Measurements from ENCODE around the gene SLC35B4.
A peak's percentile ranks its signal among the peaks of the same experiment; 100 is the strongest.
"Not testable (repeated sequence)": the region's sequence is repeated elsewhere in the genome, so short reads cannot be mapped to it uniquely, and the experiment has no call there.

SLC35B4 gene

GRCh38 chr7:134317434-134317833 lies 704 bp upstream of the SLC35B4 start:
- Mint-ChIP-seq H3K36me3 (ENCODE audit: low read depth) (peaks cover 19% of the 10 kb centered on the region), H3K27ac (peak overlapping the region; percentile 49), H3K4me1 (ENCODE audit: low read depth) (peaks cover 22% of the 10 kb centered on the region), H3K4me3 (peak overlapping the region; percentile 93), H3K27me3 (no peaks in the 10 kb centered on the region), H3K9me3 (no peaks in the 10 kb centered on the region)
- no peak for DNase-seq

GRCh38 chr7:134315679-134316538 lies 821 bp downstream of the SLC35B4 start:
- peaks cover 28% of the 10 kb centered on the region for H3K36me3 Mint-ChIP-seq (ENCODE audit: low read depth)
- peaks cover 27% of the 10 kb centered on the region for H3K4me1 Mint-ChIP-seq (ENCODE audit: low read depth)
- no peaks in the 10 kb centered on the region for H3K9me3 Mint-ChIP-seq
- H3K27me3 Mint-ChIP-seq: no peaks in the 10 kb centered on the region
- DNase-seq: no peak
- peak overlapping the region; percentile 93 for H3K4me3 Mint-ChIP-seq
- H3K27ac Mint-ChIP-seq: peak overlapping the region; percentile 81

- Mint-ChIP-seq H3K36me3 (ENCODE audit: low read depth) (peaks cover 45% of the 10 kb centered on the region), H3K27ac (no peak overlapping the region), H3K4me1 (ENCODE audit: low read depth) (peaks cover 29% of the 10 kb centered on the region), H3K4me3 (no peak overlapping the region), H3K9me3 (no peaks in the 10 kb centered on the region), H3K27me3 (no peaks in the 10 kb centered on the region)
- no peak for DNase-seq
Measured at GRCh38 chr7:134313543-134313942, 3.2 kb downstream of the SLC35B4 start.

- DNase-seq: no peak
- peaks cover 29% of the 10 kb centered on the region for H3K4me1 Mint-ChIP-seq (ENCODE audit: low read depth)
- peaks cover 50% of the 10 kb centered on the region for H3K36me3 Mint-ChIP-seq (ENCODE audit: low read depth)
- no peaks in the 10 kb centered on the region for H3K27me3 Mint-ChIP-seq
- H3K9me3 Mint-ChIP-seq: no peaks in the 10 kb centered on the region
- H3K4me3 Mint-ChIP-seq: no peak overlapping the region
- no peak overlapping the region for H3K27ac Mint-ChIP-seq
Measured at GRCh38 chr7:134312717-134313116, 4.0 kb downstream of the SLC35B4 start.

DNA sequence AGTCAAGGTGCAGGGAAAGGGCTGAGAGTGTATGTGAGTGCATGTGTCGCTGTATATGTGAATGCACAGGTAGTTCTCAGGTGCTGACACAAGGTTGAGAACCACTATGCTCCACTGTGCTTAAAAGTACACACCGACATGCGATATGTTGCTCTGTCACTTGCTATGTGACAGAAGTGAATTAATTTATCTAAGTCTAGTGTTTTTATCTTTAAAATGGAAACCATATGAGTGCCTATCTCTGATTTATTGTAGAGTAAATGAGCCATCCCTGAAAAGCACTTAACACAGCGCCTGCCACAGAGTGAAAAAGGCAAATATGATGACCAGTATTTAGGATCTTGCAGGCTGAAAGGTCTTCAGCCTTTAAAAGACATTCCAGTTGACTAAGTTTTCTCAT lies 4.9 kb downstream of the SLC35B4 start:
- no peak overlapping the region for H3K4me3 Mint-ChIP-seq
- DNase-seq: no peak
- H3K4me1 Mint-ChIP-seq (ENCODE audit: low read depth): peaks cover 22% of the 10 kb centered on the region
- no peaks in the 10 kb centered on the region for H3K27me3 Mint-ChIP-seq
- H3K27ac Mint-ChIP-seq: no peak overlapping the region
- H3K36me3 Mint-ChIP-seq (ENCODE audit: low read depth): peaks cover 53% of the 10 kb centered on the region
- no peaks in the 10 kb centered on the region for H3K9me3 Mint-ChIP-seq

DNA sequence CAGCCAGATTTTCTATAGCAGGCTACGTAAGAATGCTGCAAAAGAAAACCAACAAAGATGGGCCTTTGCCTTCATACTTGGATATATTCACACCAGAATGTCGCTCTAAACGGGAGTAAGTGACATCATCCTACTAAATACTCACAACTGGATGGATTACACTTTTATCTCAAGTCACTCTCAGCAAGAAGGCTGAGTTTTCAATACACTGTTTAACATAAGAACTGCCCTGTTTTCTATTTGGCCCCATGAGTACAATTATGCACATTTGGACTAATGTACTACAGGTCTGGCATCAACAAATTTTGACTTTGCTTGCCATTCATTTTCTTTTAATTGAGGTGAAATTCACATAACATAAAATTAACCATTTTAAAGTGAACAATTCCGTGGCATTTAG lies 8.2 kb downstream of the SLC35B4 start:
- H3K27ac Mint-ChIP-seq: no peak overlapping the region
- no peaks in the 10 kb centered on the region for H3K9me3 Mint-ChIP-seq
- no peaks in the 10 kb centered on the region for H3K27me3 Mint-ChIP-seq
- H3K4me1 Mint-ChIP-seq (ENCODE audit: low read depth): peaks cover 9% of the 10 kb centered on the region
- DNase-seq: no peak
- peaks cover 62% of the 10 kb centered on the region for H3K36me3 Mint-ChIP-seq (ENCODE audit: low read depth)
- H3K4me3 Mint-ChIP-seq: no peak overlapping the region

GRCh38 chr7:134307320-134307719 lies 9.4 kb downstream of the SLC35B4 start:
- no peaks in the 10 kb centered on the region for H3K27me3 Mint-ChIP-seq

DNA sequence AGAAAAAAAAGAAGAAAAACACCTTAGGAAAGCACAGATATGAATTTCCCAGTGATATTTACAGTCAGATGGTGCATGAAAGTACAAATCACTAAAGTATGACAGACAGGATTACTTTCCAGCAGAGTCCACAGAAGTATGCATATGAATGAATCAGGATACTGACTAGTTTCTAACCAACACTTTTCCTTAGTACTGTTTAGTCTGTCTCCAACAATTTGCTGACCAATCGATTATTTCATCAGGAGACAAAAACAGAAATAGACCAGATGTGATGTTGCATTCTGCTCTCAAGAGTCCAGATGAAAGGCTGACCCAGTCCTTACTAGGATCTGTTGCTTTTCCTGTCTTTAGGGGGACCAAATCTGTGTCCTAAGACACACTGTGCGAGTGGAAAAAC lies 14.6 kb downstream of the SLC35B4 start:
- no peaks in the 10 kb centered on the region for H3K9me3 Mint-ChIP-seq
- no peaks in the 10 kb centered on the region for H3K27me3 Mint-ChIP-seq
- H3K36me3 Mint-ChIP-seq (ENCODE audit: low read depth): peaks cover 83% of the 10 kb centered on the region
- no peak for DNase-seq
- no peaks in the 10 kb centered on the region for H3K4me1 Mint-ChIP-seq (ENCODE audit: low read depth)
- H3K4me3 Mint-ChIP-seq: no peak overlapping the region
- no peak overlapping the region for H3K27ac Mint-ChIP-seq

More at GRCh38 chr7:134307320-134307719, 9.4 kb downstream of the SLC35B4 start:
- DNase-seq: no peak
- Mint-ChIP-seq H3K4me1 (ENCODE audit: low read depth) (peaks cover 7% of the 10 kb centered on the region), H3K27ac (no peak overlapping the region), H3K36me3 (ENCODE audit: low read depth) (peaks cover 69% of the 10 kb centered on the region), H3K4me3 (no peak overlapping the region), H3K9me3 (no peaks in the 10 kb centered on the region)

- H3K36me3 Mint-ChIP-seq (ENCODE audit: low read depth): peaks cover 86% of the 10 kb centered on the region
- no peak for DNase-seq
Measured at GRCh38 chr7:134301592-134301991, 15.1 kb downstream of the SLC35B4 start.

DNA sequence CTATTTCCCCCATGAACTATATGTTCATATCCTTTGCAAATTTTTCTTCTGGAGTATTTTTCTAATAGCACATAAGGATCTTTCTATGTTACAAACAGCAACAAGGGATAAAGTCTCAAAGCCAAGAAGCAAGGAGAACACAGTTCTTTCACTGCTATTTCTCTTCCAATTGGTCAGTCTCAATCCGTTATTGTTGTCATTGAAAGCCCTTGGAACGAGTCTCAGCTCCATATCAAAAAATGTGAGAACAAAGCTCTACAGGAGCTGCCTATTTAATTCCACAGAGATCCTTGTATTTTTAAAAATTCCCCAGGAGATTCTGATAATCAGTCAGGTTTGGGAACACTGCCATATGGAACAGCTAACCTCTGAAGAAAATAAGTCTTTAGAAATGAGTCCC lies 15.7 kb downstream of the SLC35B4 start:
- Mint-ChIP-seq H3K4me3 (no peak overlapping the region), H3K27me3 (no peaks in the 10 kb centered on the region), H3K27ac (no peak overlapping the region), H3K4me1 (ENCODE audit: low read depth) (no peaks in the 10 kb centered on the region), H3K36me3 (ENCODE audit: low read depth) (peaks cover 87% of the 10 kb centered on the region), H3K9me3 (no peaks in the 10 kb centered on the region)
- no peak for DNase-seq

More at GRCh38 chr7:134301592-134301991, 15.1 kb downstream of the SLC35B4 start:
- Mint-ChIP-seq H3K9me3 (no peaks in the 10 kb centered on the region), H3K27me3 (no peaks in the 10 kb centered on the region), H3K27ac (no peak overlapping the region), H3K4me3 (no peak overlapping the region), H3K4me1 (ENCODE audit: low read depth) (no peaks in the 10 kb centered on the region)

DNA sequence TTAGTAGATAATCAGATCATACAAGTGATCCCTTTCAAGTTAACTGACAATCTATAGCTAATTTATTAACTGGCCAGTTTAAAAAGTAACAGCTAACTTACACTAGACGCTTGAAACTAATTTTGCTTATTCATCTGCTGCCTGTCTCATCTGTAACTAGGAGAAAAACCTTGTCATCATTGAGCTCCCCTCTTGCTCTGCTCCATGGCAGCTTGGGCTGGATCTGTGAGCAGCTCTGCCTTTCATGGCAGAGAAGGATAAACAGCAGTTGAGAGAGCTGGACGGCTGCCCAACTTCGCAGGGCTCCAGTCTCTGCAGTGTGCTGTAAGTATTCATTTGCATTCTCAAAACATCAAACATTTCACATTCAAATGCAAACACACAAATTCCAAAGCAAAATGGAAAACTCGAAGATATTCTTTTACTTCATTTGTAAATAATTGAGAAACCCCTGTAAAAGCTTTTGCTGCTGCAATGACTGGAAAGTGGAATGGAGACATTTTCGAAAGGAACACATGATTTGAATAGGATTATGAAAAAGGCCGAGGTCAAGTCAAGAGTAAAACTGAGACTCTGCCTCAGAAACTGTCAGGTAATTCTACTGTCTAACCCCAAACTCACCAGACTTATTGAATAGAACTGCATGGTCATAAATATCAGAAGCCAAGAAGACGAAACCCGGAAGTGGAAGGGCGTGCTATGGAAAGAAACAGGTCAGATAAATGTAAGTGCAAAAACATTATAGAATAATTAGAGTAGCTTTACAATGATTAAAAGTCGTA lies 17.6 kb downstream of the SLC35B4 start:
- Mint-ChIP-seq H3K4me3 (no peak overlapping the region), H3K27ac (no peak overlapping the region), H3K9me3 (no peaks in the 10 kb centered on the region), H3K36me3 (ENCODE audit: low read depth) (peaks cover 92% of the 10 kb centered on the region), H3K4me1 (ENCODE audit: low read depth) (no peaks in the 10 kb centered on the region), H3K27me3 (no peaks in the 10 kb centered on the region)
- no peak for DNase-seq

DNA sequence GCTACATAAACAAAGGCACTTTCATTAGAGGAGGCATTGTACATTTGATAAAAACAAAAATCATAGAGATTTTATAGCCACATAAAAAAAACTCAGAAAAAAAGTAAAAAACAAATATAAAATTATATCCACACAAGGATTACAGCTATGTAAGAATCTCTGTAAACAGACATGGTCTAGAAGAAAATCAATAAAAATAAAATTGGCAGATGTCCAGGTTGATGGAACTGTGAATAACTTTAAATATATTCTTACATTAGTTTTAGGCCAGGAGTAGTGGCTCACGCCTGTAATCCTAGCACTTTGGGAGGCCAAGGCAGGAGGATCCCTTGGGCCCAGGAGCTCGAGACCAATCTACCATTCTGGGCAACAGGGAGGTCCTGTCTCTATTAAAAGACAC lies 19.2 kb downstream of the SLC35B4 start:
- Mint-ChIP-seq H3K27ac (no peak overlapping the region), H3K4me3 (no peak overlapping the region), H3K27me3 (no peaks in the 10 kb centered on the region), H3K36me3 (ENCODE audit: low read depth) (peaks cover 90% of the 10 kb centered on the region), H3K9me3 (no peaks in the 10 kb centered on the region), H3K4me1 (ENCODE audit: low read depth) (no peaks in the 10 kb centered on the region)
- DNase-seq: no peak

- H3K9me3 Mint-ChIP-seq; H3K27me3 Mint-ChIP-seq; H3K4me3 Mint-ChIP-seq; H3K27ac Mint-ChIP-seq; DNase-seq; H3K4me1 Mint-ChIP-seq (ENCODE audit: low read depth): not testable (repeated sequence)
- peaks cover 85% of the 10 kb centered on the region for H3K36me3 Mint-ChIP-seq (ENCODE audit: low read depth)
Measured at GRCh38 chr7:134295982-134296381, 20.7 kb downstream of the SLC35B4 start.

DNA sequence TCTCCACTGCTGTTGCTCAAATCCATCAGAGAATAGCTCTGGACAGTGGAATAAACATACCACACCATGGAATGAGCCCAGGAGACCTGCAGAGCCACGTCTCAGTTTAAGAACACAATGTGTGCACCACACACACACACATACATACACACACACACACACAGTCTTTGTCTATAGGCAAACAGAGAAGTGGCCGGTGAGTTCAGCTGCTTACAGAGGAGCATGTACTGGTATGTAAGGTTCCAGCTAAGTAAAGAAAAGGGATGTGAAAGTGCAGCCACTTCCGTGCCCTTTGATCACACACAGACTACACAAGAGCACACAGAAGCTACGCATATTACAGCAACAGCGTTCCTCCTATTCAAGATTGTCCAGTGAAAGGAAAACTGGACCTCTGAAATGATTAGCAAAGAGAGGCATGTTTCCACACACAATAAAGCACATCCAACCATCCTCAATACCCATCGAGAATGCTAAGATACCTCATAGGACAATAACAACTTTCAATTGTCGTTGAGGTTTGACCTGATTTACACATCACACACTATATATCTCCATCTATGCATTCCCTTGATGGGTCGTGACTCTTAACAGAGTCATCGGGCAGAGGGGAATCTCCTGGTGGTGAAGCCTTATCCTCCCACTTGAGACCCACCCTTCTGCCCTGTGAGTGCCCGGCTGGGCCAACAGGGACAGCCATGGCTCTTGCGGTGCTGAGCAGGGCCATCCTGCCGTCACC lies 23.6 kb downstream of the SLC35B4 start:
- Mint-ChIP-seq H3K36me3 (ENCODE audit: low read depth) (peaks cover 63% of the 10 kb centered on the region), H3K27me3 (no peaks in the 10 kb centered on the region), H3K9me3 (no peaks in the 10 kb centered on the region), H3K27ac (no peak overlapping the region), H3K4me1 (ENCODE audit: low read depth) (no peaks in the 10 kb centered on the region), H3K4me3 (no peak overlapping the region)
- no peak for DNase-seq

Measured in activated T-cell treated with anti-CD3 and anti-CD28 coated beads, Interleukin-2, amount 50 U/mL, for 24 hours (primary cell).